ENCODE data around the gene YEATS2. TPM values are rescaled to one million over a fixed set of nuclear protein-coding genes. Genes with fewer than 3 reads are reported as not detected.

The YEATS2 gene
- total and polyA plus RNA-seq, 2 of the 4 experiments (the other 2 are of a cell fraction): 30.1 to 43.0 TPM

- no peak overlapping the region for H2AFZ ChIP-seq (replicated peaks; ENCODE audit: low read length, poor library complexity)
- DNase-seq: no peak
- H3K4me1 ChIP-seq (ENCODE audit: control insufficient read depth, insufficient read depth, low read length): peaks cover 2% of the 10 kb centered on the region; the same call in 1 of the 2 replicates
- no peaks in the 10 kb centered on the region for H3K27me3 ChIP-seq (ENCODE audit: control insufficient read depth, insufficient read depth, low read length)
- peaks cover 43% of the 10 kb centered on the region for H3K36me3 ChIP-seq (ENCODE audit: control insufficient read depth, insufficient read depth, low read length)
- H2BK120ac ChIP-seq (ENCODE audit: low read depth, low read length): no peak overlapping the region
- H3K9me1 ChIP-seq (ENCODE audit: insufficient read depth, low read length): peaks cover 8% of the 10 kb centered on the region; the same call in 1 of the 2 replicates
- no peak overlapping the region for H2AK9ac ChIP-seq (replicated peaks; ENCODE audit: low read depth, low read length, poor library complexity)
- H2BK15ac ChIP-seq (ENCODE audit: low read depth, low read length): no peak overlapping the region
- H3K4me3 ChIP-seq (ENCODE audit: insufficient read depth, low read depth, low read length): no peak overlapping the region
- intact Hi-C loops (cut with micrococcal nuclease) (no loop called here), dilution Hi-C loops (cut with HindIII; ENCODE audit: low sequenced_read_pairs, unreplicated experiment) (no loop called here), in situ Hi-C loops (cut with MboI; ENCODE audit: low sequenced_read_pairs) (no loop called here)
- no peak overlapping the region for H2AK5ac ChIP-seq (ENCODE audit: low read depth, low read length)
- no peaks in the 10 kb centered on the region; the same call in 1 of the 2 replicates for H4K20me1 ChIP-seq (ENCODE audit: insufficient read depth, low read length)
- no peak overlapping the region for H3K9ac ChIP-seq (ENCODE audit: low read depth, low read length)
- CTCF ChIA-PET: interaction anchor here (1.0 kb wide), 1 partner anchor 14 kb away, joined by 3 read pairs; no protein-coding TSS in a partner anchor
- 100% methylated on average over 1 of the region's 6 CpGs; no CpG with 5 or more reads in 1 of the 2 experiments for WGBS, 2 experiments (ENCODE audit: extremely low coverage in 2 of 2, insufficient read length in 1 of 2)
- H2BK5ac ChIP-seq (ENCODE audit: low read depth, low read length, poor library complexity, severe bottlenecking): no peak overlapping the region
- TF ChIP-seq MAFK (IDR thresholded peaks at IDR 0.05; ENCODE audit: low read depth, low read length) (no peak), FOS (IDR thresholded peaks at IDR 0.05; ENCODE audit: low read depth, low read length) (no peak), CHD1 (IDR thresholded peaks at IDR 0.05; ENCODE audit: low read depth, low read length) (no peak), RCOR1 (IDR thresholded peaks at IDR 0.05; ENCODE audit: insufficient replicate concordance, low read length) (no peak), USF2 (IDR thresholded peaks at IDR 0.05; ENCODE audit: low read depth, low read length) (no peak), ELK1 (IDR thresholded peaks at IDR 0.05; ENCODE audit: borderline replicate concordance, low read depth, low read length) (no peak), MXI1 (IDR thresholded peaks at IDR 0.05; ENCODE audit: borderline replicate concordance, low read depth, low read length) (no peak), RFX5 (IDR thresholded peaks at IDR 0.05; ENCODE audit: low read depth, low read length) (no peak)
- H3K14ac ChIP-seq (replicated peaks; ENCODE audit: low read depth, low read length): no peak overlapping the region
- no peak overlapping the region for H3K18ac ChIP-seq (ENCODE audit: low read depth, low read length)
- no peak overlapping the region for H2BK20ac ChIP-seq (ENCODE audit: low read depth, low read length)
- H3K27ac ChIP-seq (ENCODE audit: insufficient read depth, low read length): no peak overlapping the region
- H4K8ac ChIP-seq (ENCODE audit: low read depth in 2 of 2, low read length in 2 of 2): no peak overlapping the region
- peaks cover 14 to 21% of the 10 kb centered on the region in 2 experiments for H3K79me1 ChIP-seq (ENCODE audit: low read depth in 1 of 2, low read length in 2 of 2)
- no peak overlapping the region for H4K91ac ChIP-seq (ENCODE audit: insufficient read depth, low read depth, low read length)
- H3K4ac ChIP-seq (ENCODE audit: low read depth, low read length): no peak overlapping the region
- H3K9me3 ChIP-seq (ENCODE audit: control insufficient read depth, insufficient read depth, low read length): no peaks in the 10 kb centered on the region
- H3K4me2 ChIP-seq (ENCODE audit: low read depth, low read length): no peak overlapping the region
- H3K56ac ChIP-seq (ENCODE audit: extremely low read depth, insufficient read depth, low read length): no peak overlapping the region
- H3K23ac ChIP-seq (ENCODE audit: low read depth, low read length): no peak overlapping the region
- no TSS peak for BruUV-seq (replicated peaks)
- no peak overlapping the region for H4K5ac ChIP-seq (ENCODE audit: low read depth, low read length)
- ATAC-seq (ENCODE audit: low read depth): no peak
- POLR2A ChIA-PET (ENCODE audit: unreplicated experiment): no interaction called here
Measured at GRCh38 chr3:183781246-183781645, 83.6 kb downstream of the YEATS2 start.

Data from IMR-90 (cell line).